ENCODE results near the gene CPS1. TPM values are rescaled to one million over a fixed set of nuclear protein-coding genes. Genes with fewer than 3 reads are reported as not detected.

The CPS1 gene
- total RNA-seq, 1 experiment from 2014 or later = 9.0 TPM

- H3K36me3 Mint-ChIP-seq = no peaks in the 10 kb centered on the region
- no peak overlapping the region for H3K4me3 Mint-ChIP-seq
- CTCF ChIA-PET = no interaction called here
- H3K9me3 Mint-ChIP-seq = no peaks in the 10 kb centered on the region
- H3K27ac Mint-ChIP-seq = no peak overlapping the region
- no peaks in the 10 kb centered on the region for H3K27me3 Mint-ChIP-seq (ENCODE audit: low read depth)
- POLR2A ChIA-PET = no interaction called here
- no peaks in the 10 kb centered on the region for H3K4me1 Mint-ChIP-seq
- no peak for DNase-seq (ENCODE audit: low spot score)
- ATAC-seq = no peak
- no peak for TF ChIP-seq ZNF317 (CRISPR knock-in tag; IDR thresholded peaks at IDR 0.05; ENCODE audit: borderline replicate concordance, low read depth)
- TF ChIP-seq ZNF121 (CRISPR knock-in tag; IDR thresholded peaks at IDR 0.05) = no peak
- no peak for TF ChIP-seq CTCF (IDR thresholded peaks at IDR 0.05)
- TF ChIP-seq ATF3 (CRISPR knock-in tag; conservative IDR thresholded peaks at IDR 0.05) = no peak
- TF ChIP-seq, protein P1, sequence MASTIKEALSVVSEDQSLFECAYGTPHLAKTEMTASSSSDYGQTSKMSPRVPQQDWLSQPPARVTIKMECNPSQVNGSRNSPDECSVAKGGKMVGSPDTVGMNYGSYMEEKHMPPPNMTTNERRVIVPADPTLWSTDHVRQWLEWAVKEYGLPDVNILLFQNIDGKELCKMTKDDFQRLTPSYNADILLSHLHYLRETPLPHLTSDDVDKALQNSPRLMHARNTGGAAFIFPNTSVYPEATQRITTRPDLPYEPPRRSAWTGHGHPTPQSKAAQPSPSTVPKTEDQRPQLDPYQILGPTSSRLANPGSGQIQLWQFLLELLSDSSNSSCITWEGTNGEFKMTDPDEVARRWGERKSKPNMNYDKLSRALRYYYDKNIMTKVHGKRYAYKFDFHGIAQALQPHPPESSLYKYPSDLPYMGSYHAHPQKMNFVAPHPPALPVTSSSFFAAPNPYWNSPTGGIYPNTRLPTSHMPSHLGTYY (CRISPR knock-in tag; IDR thresholded peaks at IDR 0.05) = no peak
- TF ChIP-seq, protein P2, sequence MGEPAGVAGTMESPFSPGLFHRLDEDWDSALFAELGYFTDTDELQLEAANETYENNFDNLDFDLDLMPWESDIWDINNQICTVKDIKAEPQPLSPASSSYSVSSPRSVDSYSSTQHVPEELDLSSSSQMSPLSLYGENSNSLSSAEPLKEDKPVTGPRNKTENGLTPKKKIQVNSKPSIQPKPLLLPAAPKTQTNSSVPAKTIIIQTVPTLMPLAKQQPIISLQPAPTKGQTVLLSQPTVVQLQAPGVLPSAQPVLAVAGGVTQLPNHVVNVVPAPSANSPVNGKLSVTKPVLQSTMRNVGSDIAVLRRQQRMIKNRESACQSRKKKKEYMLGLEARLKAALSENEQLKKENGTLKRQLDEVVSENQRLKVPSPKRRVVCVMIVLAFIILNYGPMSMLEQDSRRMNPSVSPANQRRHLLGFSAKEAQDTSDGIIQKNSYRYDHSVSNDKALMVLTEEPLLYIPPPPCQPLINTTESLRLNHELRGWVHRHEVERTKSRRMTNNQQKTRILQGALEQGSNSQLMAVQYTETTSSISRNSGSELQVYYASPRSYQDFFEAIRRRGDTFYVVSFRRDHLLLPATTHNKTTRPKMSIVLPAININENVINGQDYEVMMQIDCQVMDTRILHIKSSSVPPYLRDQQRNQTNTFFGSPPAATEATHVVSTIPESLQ (CRISPR knock-in tag; IDR thresholded peaks at IDR 0.05) = no peak
- TF ChIP-seq JAZF1 (CRISPR knock-in tag; IDR thresholded peaks at IDR 0.05) = no peak
- TF ChIP-seq FOXK1 (CRISPR knock-in tag; IDR thresholded peaks at IDR 0.05) = no peak
- no peak for TF ChIP-seq TCF7 (CRISPR knock-in tag; IDR thresholded peaks at IDR 0.05; ENCODE audit: low read depth)
- TF ChIP-seq PRDM15 (CRISPR knock-in tag; IDR thresholded peaks at IDR 0.05) = no peak
- TF ChIP-seq, protein P3, sequence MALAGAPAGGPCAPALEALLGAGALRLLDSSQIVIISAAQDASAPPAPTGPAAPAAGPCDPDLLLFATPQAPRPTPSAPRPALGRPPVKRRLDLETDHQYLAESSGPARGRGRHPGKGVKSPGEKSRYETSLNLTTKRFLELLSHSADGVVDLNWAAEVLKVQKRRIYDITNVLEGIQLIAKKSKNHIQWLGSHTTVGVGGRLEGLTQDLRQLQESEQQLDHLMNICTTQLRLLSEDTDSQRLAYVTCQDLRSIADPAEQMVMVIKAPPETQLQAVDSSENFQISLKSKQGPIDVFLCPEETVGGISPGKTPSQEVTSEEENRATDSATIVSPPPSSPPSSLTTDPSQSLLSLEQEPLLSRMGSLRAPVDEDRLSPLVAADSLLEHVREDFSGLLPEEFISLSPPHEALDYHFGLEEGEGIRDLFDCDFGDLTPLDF (CRISPR knock-in tag; IDR thresholded peaks at IDR 0.05) = no peak
- TF ChIP-seq SMAD3 (CRISPR knock-in tag; IDR thresholded peaks at IDR 0.05; ENCODE audit: borderline replicate concordance) = no peak
- no peak for TF ChIP-seq RELA (CRISPR knock-in tag; IDR thresholded peaks at IDR 0.05; ENCODE audit: borderline replicate concordance)
- TF ChIP-seq, protein P4, sequence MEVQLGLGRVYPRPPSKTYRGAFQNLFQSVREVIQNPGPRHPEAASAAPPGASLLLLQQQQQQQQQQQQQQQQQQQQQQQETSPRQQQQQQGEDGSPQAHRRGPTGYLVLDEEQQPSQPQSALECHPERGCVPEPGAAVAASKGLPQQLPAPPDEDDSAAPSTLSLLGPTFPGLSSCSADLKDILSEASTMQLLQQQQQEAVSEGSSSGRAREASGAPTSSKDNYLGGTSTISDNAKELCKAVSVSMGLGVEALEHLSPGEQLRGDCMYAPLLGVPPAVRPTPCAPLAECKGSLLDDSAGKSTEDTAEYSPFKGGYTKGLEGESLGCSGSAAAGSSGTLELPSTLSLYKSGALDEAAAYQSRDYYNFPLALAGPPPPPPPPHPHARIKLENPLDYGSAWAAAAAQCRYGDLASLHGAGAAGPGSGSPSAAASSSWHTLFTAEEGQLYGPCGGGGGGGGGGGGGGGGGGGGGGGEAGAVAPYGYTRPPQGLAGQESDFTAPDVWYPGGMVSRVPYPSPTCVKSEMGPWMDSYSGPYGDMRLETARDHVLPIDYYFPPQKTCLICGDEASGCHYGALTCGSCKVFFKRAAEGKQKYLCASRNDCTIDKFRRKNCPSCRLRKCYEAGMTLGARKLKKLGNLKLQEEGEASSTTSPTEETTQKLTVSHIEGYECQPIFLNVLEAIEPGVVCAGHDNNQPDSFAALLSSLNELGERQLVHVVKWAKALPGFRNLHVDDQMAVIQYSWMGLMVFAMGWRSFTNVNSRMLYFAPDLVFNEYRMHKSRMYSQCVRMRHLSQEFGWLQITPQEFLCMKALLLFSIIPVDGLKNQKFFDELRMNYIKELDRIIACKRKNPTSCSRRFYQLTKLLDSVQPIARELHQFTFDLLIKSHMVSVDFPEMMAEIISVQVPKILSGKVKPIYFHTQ (CRISPR knock-in tag; IDR thresholded peaks at IDR 0.05) = no peak
- no peak for TF ChIP-seq ZBTB21 (CRISPR knock-in tag; IDR thresholded peaks at IDR 0.05; ENCODE audit: borderline replicate concordance)
- no peak for TF ChIP-seq AFF4 (CRISPR knock-in tag; IDR thresholded peaks at IDR 0.05; ENCODE audit: borderline replicate concordance)
- no peak for TF ChIP-seq ZNF396 (CRISPR knock-in tag; IDR thresholded peaks at IDR 0.05; ENCODE audit: borderline replicate concordance)
- TF ChIP-seq SOX15 (CRISPR knock-in tag; IDR thresholded peaks at IDR 0.05) = no peak
Observed at GRCh38 chr2:210654091-210654490, 97.7 kb downstream of the CPS1 start.
